ENCODE measurements around the gene SLC1A3. TPM values are rescaled to one million over a fixed set of nuclear protein-coding genes. Genes with fewer than 3 reads are reported as not detected.

SLC1A3 gene
- total and polyA plus RNA-seq, 2 of the 4 experiments (the other 2 are of a cell fraction): 0.27 to 1.3 TPM

DNA sequence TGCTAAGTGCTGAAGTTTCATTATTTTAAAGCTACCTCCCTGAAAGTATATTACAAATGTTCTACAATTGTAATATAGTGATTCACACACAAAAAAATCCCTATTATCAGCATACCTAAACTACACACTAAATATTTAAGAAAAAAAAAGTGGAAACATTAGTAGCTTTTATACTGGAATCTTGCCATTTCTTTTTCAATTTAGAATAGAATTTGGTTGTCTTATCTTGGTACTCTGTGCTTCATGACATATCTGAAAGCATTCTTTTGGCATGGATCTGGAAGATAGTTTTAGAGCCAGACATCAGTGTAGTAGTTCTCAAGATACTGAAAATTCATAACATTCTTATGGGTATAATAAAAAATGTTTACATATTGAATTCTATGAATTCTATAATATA, 35.0 kb downstream of the SLC1A3 start:
- H3K9me1 ChIP-seq (ENCODE audit: insufficient read depth, low read length): no peaks in the 10 kb centered on the region
- H3K56ac ChIP-seq (ENCODE audit: extremely low read depth, insufficient read depth, low read length): no peak overlapping the region
- H3K4me2 ChIP-seq (ENCODE audit: low read depth, low read length): no peak overlapping the region
- no peak overlapping the region for H2AFZ ChIP-seq (replicated peaks; ENCODE audit: low read length, poor library complexity)
- ChIA-PET POLR2A (ENCODE audit: unreplicated experiment) (no interaction called here), CTCF (no interaction called here)
- DNase-seq (peak; percentile 30), ATAC-seq (ENCODE audit: low read depth) (no peak)
- no peak overlapping the region for H3K18ac ChIP-seq (ENCODE audit: low read depth, low read length)
- H2AK5ac ChIP-seq (ENCODE audit: low read depth, low read length): no peak overlapping the region
- H3K36me3 ChIP-seq (ENCODE audit: control insufficient read depth, insufficient read depth, low read length): no peaks in the 10 kb centered on the region
- H4K20me1 ChIP-seq (ENCODE audit: insufficient read depth, low read length): no peaks in the 10 kb centered on the region
- H3K27ac ChIP-seq (ENCODE audit: insufficient read depth, low read length): no peak overlapping the region
- no peak overlapping the region for H3K9ac ChIP-seq (ENCODE audit: low read depth, low read length)
- no peak overlapping the region for H4K8ac ChIP-seq (ENCODE audit: low read depth in 2 of 2, low read length in 2 of 2)
- no peak overlapping the region for H4K91ac ChIP-seq (ENCODE audit: insufficient read depth, low read depth, low read length)
- H2AK9ac ChIP-seq (replicated peaks; ENCODE audit: low read depth, low read length, poor library complexity): no peak overlapping the region
- H3K4ac ChIP-seq (ENCODE audit: low read depth, low read length): no peak overlapping the region
- no peak overlapping the region for H4K5ac ChIP-seq (ENCODE audit: low read depth, low read length)
- H3K9me3 ChIP-seq (ENCODE audit: control insufficient read depth, insufficient read depth, low read length): no peaks in the 10 kb centered on the region
- H2BK5ac ChIP-seq (ENCODE audit: low read depth, low read length, poor library complexity, severe bottlenecking): no peak overlapping the region
- in situ Hi-C loops (cut with MboI; ENCODE audit: low sequenced_read_pairs): no loop called here
- dilution Hi-C loops (cut with HindIII; ENCODE audit: low sequenced_read_pairs, unreplicated experiment): no loop called here
- no peaks in the 10 kb centered on the region for H3K79me1 ChIP-seq (ENCODE audit: low read depth in 1 of 2, low read length in 2 of 2)
- H2BK15ac ChIP-seq (ENCODE audit: low read depth, low read length): no peak overlapping the region
- no TSS peak for BruUV-seq (replicated peaks)
- no peak overlapping the region for H3K14ac ChIP-seq (replicated peaks; ENCODE audit: low read depth, low read length)
- no peak overlapping the region for H2BK20ac ChIP-seq (ENCODE audit: low read depth, low read length)
- TF ChIP-seq, protein P1, sequence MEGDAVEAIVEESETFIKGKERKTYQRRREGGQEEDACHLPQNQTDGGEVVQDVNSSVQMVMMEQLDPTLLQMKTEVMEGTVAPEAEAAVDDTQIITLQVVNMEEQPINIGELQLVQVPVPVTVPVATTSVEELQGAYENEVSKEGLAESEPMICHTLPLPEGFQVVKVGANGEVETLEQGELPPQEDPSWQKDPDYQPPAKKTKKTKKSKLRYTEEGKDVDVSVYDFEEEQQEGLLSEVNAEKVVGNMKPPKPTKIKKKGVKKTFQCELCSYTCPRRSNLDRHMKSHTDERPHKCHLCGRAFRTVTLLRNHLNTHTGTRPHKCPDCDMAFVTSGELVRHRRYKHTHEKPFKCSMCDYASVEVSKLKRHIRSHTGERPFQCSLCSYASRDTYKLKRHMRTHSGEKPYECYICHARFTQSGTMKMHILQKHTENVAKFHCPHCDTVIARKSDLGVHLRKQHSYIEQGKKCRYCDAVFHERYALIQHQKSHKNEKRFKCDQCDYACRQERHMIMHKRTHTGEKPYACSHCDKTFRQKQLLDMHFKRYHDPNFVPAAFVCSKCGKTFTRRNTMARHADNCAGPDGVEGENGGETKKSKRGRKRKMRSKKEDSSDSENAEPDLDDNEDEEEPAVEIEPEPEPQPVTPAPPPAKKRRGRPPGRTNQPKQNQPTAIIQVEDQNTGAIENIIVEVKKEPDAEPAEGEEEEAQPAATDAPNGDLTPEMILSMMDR (conservative IDR thresholded peaks at IDR 0.05; ENCODE audit: low read depth, low read length): no peak
- TF ChIP-seq SMC3 (IDR thresholded peaks at IDR 0.05; ENCODE audit: low read depth, low read length) (no peak), POLR2A (IDR thresholded peaks at IDR 0.05; ENCODE audit: low read depth, low read length) (no peak), FOS (IDR thresholded peaks at IDR 0.05; ENCODE audit: low read depth, low read length) (no peak), MAFK (IDR thresholded peaks at IDR 0.05; ENCODE audit: low read depth, low read length) (no peak), CHD1 (IDR thresholded peaks at IDR 0.05; ENCODE audit: low read depth, low read length) (no peak), BHLHE40 (IDR thresholded peaks at IDR 0.05; ENCODE audit: low read depth, low read length) (no peak), CEBPB (IDR thresholded peaks at IDR 0.05; ENCODE audit: low read depth, low read length) (no peak), MAZ (IDR thresholded peaks at IDR 0.05; ENCODE audit: borderline replicate concordance, low read depth, low read length) (no peak), MXI1 (IDR thresholded peaks at IDR 0.05; ENCODE audit: borderline replicate concordance, low read depth, low read length) (no peak)
- H3K27me3 ChIP-seq (ENCODE audit: control insufficient read depth, insufficient read depth, low read length): peaks cover 3% of the 10 kb centered on the region
- 0 out of 2 replicates have a peak, but pooled peaks cover 1% of the 10 kb centered on the region for H3K4me1 ChIP-seq (ENCODE audit: control insufficient read depth, insufficient read depth, low read length)
- intact Hi-C loops (cut with micrococcal nuclease): no loop called here
- no peak overlapping the region for H2BK120ac ChIP-seq (ENCODE audit: low read depth, low read length)
- H3K4me3 ChIP-seq (ENCODE audit: insufficient read depth, low read depth, low read length): no peak overlapping the region
- no peak overlapping the region for H3K23ac ChIP-seq (ENCODE audit: low read depth, low read length)
